CD1c-positive myeloid dendritic cell (primary cell): ENCODE results near the gene LRWD1.
"Not testable (repeated sequence)": the region's sequence is repeated elsewhere in the genome, so short reads cannot be mapped to it uniquely, and the experiment has no call there.

ENCODE experiments used
- DNase-seq: peaks from one replicate; pipeline ENCODE4 v3.0.0-alpha.2; 2016; ENCODE audit errors: extremely low spot score

Gene LRWD1

DNA sequence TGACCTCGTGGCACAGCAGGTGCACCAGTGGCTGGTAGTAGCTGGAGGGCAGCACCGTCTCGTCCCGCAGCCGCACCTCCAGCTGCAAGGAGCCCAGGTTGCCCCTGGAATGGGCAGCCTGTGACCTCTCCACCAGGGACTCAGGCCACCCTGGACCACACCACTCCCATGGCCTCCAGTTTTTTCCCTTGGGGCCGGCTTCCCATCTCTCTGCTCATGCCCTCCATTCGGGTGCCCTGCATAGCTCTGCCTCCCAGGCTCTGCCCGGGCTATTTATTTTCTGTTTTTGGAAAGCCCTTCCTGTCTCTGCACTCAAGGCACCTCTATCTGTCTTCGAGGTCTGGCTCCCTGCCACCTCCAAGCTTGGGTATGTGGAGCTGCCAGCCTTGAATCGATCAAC lies 32.1 kb downstream of the LRWD1 start:
- not testable (repeated sequence) for DNase-seq

DNA sequence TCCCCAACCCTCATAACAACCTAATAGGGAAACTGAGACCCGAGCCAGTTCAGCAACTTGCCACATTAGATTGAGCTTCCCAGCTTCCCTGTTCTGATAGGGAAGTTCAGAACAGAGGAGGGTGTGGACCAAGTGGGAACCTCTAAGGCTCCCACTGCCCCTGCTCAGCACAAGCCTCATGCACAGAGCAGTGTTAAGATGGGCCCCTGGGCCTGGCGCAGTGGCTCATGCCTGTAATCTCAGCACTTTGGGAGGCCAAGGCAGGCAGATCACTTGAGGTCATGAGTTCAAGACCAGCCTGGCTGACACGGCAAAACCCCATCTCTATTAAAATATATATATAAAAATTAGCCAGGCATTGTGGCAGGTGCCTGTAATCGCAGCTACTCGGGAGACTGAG lies 32.5 kb downstream of the LRWD1 start:
- DNase-seq, result not testable (repeated sequence)

DNA sequence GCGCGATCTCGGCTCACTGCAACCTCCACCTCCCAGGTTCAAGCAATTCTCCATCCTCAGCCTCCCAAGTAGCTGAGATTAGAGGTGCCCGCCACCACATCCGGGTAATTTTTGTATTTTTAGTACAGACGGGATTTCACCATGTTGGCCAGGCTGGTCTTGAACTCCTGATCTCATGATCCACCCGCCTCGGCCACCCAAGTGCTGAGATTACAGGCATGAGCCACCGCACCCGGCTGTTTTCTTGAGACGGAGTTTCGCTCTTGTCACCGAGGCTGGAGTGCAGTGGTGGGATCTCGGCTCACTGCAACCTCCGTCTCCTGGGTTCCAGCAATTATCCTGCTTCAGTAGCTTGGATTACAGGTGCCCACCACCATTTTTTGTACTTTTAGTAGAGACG lies 33.5 kb downstream of the LRWD1 start:
- not testable (repeated sequence) for DNase-seq

DNA sequence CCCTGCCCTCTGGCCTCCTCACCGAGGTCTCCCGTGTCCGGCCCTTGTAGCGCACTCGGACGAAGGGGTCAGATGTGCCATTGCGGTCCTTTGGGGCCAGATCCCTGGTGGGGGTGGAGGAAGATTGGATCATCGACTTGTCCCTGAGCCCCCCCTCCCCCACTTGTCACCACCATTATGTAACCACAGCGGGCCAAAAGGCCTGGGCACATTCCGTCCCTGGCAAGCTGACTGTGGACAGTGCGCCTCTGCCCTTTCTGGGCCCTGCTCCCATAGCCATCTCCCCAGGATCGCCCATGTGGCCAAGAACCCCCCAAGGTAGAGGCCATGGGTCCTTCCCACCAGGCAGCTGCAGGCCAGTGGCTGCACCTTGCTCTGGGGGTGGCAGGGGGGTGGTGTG lies 38.4 kb downstream of the LRWD1 start:
- DNase-seq, result not testable (repeated sequence)

DNA sequence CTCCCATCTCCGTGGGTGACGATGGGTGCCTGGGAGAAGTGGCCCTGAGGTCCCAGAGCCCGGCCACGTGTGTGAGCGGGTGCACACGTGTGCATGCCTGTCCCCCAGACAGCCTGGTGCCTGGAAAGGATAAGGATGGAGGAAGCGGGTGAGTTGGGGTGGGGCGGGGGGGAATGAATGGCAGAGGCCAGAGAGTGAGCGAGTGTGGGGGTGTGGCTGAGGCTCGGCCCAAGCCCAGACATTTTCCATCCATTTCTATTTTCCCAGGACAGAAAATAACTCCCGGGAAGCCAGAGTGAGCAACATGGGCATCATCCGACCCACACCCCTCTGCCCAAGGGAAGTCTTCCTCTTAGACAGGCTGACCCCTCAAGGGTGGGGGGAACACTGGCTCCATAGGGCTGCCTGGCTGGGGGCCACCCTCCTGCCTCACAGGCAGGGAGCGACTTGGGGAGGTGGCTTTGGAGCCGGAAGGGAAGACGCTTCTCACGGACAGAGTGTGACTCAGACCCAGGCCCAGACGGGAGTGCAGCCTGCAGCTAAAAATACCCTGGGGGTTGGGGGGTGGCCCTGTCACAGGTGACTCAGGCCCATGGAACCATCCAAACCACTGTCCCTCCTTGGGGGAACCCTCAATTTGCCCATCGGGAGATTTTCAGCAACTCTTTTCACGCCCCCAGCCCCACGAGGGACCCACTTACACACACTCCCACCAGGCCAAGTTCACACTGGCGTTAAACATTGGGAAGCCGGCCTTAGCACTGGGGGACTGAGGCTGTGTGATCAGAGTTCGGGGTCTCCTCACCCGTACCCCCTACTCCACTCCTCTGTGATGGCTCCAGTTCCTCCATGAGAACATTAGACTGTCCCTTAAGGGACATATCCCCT lies 40.8 kb downstream of the LRWD1 start:
- not testable (repeated sequence) for DNase-seq

DNA sequence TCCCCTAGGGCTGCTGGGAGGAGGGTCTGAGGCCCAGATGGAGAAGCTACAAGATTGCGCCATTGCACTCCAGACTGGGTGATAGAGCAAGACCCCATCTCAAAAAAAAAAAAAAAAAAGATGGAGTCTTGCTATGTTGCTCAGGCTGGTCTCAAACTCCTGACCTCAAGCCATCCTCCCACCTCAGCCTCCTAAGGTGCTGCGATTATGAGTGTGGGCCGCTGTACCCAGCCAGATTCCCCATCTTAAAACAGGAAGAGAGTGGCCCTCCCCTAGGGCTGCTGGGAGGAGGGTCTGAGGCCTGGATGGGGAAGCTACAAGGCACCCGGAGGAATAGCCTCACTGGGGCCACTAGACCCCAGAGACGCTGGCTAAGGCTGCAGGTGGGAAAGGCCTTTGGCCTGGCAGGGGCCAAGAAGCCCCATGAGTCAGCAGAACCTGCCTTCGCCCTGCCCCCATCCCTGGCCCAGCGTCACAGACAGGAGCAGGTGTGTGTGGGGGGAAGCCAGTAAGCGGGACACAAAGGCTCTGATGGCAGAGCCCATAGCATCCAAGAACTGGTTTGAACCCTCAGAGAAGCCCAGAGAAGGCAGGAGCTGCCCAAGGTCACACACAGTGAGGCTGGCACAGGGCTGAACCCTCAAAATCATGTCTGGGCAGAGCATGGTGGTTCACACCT lies 42.8 kb downstream of the LRWD1 start:
- DNase-seq, result not testable (repeated sequence)

DNA sequence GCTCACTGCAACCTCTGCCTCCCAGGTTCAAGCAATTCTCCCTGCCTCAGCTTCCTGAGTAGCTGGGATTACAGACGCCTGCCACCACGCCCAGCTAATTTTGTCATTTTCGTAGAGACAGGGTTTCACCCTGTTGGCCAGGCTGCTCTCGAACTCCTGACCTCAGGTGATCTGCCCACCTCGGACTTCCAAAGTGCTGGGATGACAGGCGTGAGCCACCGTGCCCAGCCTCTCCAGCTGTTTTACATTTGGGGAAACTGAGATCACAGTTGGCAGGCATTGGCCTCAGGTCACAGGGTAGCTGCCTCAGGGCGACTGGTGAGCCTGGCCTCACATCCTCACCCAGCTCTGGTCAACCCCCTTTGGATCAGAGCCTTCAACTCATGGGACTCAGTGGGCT lies 45.8 kb downstream of the LRWD1 start:
- DNase-seq, result not testable (repeated sequence)

DNA sequence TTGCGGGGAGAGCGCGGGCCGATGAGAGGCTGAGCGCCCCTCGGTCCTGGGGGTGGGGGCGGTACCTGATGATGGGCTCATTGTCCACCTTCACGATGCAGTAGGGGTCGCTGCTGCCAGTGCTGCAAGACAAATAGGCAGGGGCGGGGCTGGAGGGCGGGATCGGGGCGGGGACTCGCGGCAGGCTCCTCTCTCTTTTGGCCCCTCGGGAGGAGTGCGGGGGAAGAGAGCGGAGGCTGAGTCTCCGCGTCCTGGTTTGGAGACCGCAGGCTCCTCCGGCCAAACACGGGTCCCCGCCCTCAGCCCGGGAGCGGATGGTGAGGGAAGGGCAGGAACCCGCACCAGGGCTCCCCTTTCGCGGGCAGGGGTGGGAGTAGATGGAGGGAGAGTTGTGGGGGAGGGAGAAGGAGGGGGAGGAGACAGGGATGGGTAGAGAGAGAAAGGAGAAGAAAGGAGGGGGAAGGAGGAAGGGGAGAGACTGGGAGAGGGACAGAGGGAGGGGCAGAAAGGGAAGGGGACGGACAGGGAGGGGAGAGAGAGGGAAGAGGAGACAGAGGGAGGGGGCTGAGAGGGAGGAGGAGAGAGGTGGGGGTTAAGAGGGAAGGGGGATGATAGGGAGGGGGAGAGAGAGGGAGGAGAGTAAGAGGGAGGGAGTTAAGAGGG lies 47.2 kb downstream of the LRWD1 start:
- not testable (repeated sequence) for DNase-seq

DNA sequence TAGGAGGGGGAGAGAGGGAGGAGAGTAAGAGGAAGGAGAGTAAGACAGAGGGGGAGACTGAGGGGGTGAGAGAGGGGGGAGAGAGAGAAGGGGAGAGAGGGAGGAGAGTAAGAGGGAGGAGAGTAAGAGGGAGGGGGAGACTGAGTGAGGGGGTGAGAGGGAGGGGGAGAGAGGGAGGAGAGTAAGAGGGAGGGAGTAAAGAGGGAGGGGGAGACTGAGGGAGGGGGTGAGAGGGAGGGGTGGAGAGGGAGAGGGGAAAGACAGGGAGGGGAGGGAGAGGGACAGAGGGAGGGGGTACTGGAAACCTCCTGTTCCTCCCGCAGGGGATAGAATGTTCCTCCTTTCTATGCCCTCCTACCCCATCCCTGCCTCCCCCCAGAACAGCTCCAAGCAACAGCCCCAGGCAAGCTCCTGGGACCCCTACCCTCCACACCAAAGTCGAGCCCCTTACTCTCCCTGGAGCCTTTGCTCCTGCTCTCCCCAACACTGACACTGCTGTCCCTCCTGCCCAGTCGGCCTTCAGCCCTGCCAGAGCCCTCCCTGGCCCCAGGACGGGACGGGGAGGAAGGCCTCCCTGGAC lies 47.9 kb downstream of the LRWD1 start:
- DNase-seq, result peak; percentile 19

DNA sequence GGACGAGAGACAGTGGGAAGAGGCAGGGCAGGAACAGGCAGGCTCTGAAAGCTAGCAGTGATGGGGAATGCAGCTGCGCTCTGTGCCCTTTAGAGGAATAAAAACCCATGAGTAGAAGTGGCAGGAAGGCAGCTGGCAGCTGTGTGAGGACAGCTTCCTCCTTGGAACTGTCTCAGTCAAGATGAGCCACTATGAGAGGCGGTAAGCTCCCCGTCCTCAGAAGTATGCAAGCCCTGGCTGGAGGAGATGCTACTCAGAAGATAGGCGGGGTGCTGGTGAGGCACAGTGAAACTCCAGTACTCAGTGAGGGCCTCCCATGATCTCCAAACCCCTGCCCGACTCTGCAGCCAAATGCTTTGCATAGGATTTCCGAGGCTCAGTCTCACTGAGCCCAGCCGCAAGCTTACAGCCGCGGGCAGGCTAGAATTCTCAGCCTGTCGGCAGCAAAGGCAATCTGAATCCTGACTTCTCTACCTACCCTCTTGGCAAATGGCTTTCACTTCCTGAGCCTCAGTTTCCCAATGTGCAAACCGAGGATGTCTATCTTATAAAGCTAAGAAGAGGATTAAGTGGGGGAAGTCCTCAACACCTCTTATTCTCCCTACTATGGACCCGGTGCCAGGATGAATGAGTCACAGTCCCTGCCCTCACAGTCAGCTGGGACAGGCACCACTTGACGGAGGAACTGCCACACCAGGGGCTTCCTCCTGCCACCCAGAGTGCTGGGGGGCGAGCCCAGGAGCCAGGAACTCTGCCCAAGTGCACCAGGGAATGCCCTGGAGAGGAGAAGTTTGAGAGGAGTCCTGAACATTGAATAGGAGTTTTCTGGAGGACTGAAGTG lies 50.3 kb downstream of the LRWD1 start:
- not testable (repeated sequence) for DNase-seq

DNA sequence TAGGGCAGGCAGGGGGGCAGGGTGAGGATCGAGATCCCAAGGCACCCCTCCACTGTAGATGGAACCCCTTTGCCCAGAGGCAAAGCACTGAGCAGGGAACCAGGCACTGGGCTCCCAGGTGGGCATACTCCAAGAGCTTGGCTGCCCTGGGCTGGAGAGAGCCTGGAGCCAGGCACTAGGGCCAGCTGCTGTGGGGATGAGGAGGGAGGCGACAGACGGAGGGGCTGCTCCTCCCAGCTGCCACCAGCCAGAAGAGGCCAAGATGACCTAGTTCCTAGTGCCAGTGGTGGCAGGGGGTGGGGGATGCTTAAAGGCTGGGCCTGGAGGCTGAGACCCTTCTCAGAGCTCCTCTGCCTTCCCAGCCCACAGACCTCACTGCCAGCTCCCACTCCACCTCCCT lies 51.1 kb downstream of the LRWD1 start:
- not testable (repeated sequence) for DNase-seq

DNA sequence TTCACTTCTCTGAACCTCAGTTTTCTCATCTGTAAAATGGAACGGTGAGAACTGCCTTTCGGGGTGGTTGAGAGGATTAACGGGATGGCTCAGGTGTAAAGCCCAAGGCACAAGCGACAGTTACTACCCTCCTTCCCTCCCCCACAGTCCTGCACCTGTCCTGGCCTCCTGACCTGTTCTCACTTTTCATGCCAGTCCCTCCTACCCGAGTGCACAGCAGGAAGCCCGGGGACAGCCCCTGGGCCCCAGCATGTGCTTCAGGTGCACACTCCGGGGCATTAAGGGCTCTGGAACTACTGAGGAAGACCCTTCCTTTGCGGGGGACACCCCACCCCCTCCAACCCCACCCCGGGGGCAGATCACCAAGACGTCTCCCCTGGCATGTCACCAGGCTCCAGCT lies 52.2 kb downstream of the LRWD1 start:
- DNase-seq, result not testable (repeated sequence)

DNA sequence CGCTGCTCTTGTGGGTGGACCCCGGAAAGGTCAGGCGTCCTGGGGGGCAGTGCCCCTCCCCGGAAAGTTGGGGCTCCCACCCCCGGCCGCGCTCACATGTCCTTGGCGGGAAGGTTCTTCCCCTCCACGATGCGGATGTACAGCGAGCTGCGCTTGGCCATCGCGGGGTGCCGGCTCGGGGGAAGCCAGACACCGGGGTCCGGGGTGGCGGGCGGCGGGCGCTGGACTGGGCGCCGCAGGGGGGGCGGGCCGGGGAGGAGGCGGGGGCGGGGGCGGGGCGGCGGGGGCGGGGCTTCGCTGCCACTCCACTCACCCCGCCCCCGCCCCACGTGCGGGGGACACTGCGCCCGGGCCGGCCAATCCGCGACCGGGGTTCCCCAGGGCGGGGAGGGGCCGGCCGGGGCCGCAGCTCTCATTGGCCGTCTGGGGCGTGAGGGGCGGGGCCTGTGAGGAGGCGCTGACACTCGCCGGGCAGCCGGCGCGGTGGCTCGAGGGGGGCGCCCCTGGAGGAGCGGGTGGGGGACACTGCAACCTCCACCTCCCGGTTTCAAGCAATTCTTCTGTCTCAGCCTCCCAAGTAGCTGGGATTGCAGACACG lies 52.9 kb downstream of the LRWD1 start, which contains the start of gene RASA4B:
Gene RASA4B, minus strand, starts transcription at position 228 of the 598 bp plus-strand sequence. Its CDS starts 67 bp downstream, at position 161.
- peak; percentile 1 for DNase-seq

DNA sequence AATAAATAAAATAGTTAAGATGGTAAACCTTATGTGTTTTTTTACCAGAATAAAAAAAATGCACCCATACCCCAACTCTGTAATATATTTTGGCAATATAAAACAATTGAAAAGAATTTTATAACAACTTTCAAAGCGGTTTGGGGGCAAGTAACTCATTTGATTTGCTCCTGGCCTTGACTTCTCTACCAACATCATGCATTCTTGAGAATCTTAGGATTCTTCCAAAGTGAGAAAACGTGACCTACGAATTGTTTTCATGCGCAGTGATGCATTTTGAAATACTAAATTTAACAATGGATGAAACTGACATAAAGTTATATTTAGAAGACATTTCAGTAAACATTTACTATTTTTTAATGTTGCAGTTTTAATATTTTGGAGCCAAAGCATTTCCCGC lies 56.0 kb downstream of the LRWD1 start:
- DNase-seq, result not testable (repeated sequence)
